ENCODE measurements around the gene TRIM38. TPM values are rescaled to one million over a fixed set of nuclear protein-coding genes. Genes with fewer than 3 reads are reported as not detected.

TRIM38 gene
- total and polyA plus RNA-seq, 2 donors from 2014 or later: 12.2 to 27.9 TPM

GRCh38 chr6:26027491-26028211 is 65.0 kb downstream of the TRIM38 start:
- Histone ChIP-seq H3K27me3 (ENCODE audit: control insufficient read depth, insufficient read depth, low read length) (no peaks in the 10 kb centered on the region), H3K9ac (ENCODE audit: low read length in 3 of 3) (peak overlapping the region in 2 of 3 donors; percentile 86 to 95), H3K4me3 (ENCODE audit: low read length in 3 of 3) (peak overlapping the region; percentile 73 to 98 (median 97)), H3K36me3 (ENCODE audit: control insufficient read depth in 2 of 3, insufficient read depth in 3 of 3, low read length in 3 of 3) (no peaks in the 10 kb centered on the region), H3K9me3 (ENCODE audit: control insufficient read depth in 2 of 3, insufficient read depth in 1 of 3, low read length in 3 of 3) (no peaks in the 10 kb centered on the region), H3K4me1 (ENCODE audit: control insufficient read depth in 2 of 3, insufficient read depth in 2 of 3, low read depth in 1 of 3, low read length in 3 of 3) (peaks cover 7 to 16% (median 14%) of the 10 kb centered on the region in 3 donors), H3K27ac (ENCODE audit: low read depth in 2 of 2, low read length in 2 of 2) (peak overlapping the region; percentile 83 to 92)
- intact Hi-C loops (cut with DNase I): no loop called here
- DNase-seq: no peak
- TF ChIP-seq CTCF (IDR thresholded peaks at IDR 0.05; ENCODE audit: borderline replicate concordance, extremely low read depth, insufficient read depth): no peak
- FAIRE-seq: no peak

GRCh38 chr6:26028212-26028745 is 65.7 kb downstream of the TRIM38 start:
- no peaks in the 10 kb centered on the region for H3K27me3 ChIP-seq (ENCODE audit: control insufficient read depth, insufficient read depth, low read length)
- FAIRE-seq: no peak
- H3K36me3 ChIP-seq (ENCODE audit: control insufficient read depth in 2 of 3, insufficient read depth in 3 of 3, low read length in 3 of 3): no peaks in the 10 kb centered on the region
- no peak overlapping the region for H3K4me3 ChIP-seq (ENCODE audit: low read length in 3 of 3)
- DNase-seq: peak in 1 of 5 donors; percentile 16
- peaks cover 7 to 20% (median 14%) of the 10 kb centered on the region in 3 donors for H3K4me1 ChIP-seq (ENCODE audit: control insufficient read depth in 2 of 3, insufficient read depth in 2 of 3, low read depth in 1 of 3, low read length in 3 of 3)
- intact Hi-C loops (cut with DNase I): no loop called here
- TF ChIP-seq CTCF (IDR thresholded peaks at IDR 0.05; ENCODE audit: borderline replicate concordance, extremely low read depth, insufficient read depth): no peak
- H3K27ac ChIP-seq (ENCODE audit: low read depth in 2 of 2, low read length in 2 of 2): no peak overlapping the region
- H3K9me3 ChIP-seq (ENCODE audit: control insufficient read depth in 2 of 3, insufficient read depth in 1 of 3, low read length in 3 of 3): no peaks in the 10 kb centered on the region
- H3K9ac ChIP-seq (ENCODE audit: low read length in 3 of 3): no peak overlapping the region

GRCh38 chr6:26028746-26029569 is 66.4 kb downstream of the TRIM38 start:
- no peak overlapping the region for H3K4me3 ChIP-seq (ENCODE audit: low read length in 3 of 3)
- FAIRE-seq (no peak), DNase-seq (peak in 1 of 5 donors; percentile 30)
- no peak overlapping the region for H3K9ac ChIP-seq (ENCODE audit: low read length in 3 of 3)
- no peak for TF ChIP-seq CTCF (IDR thresholded peaks at IDR 0.05; ENCODE audit: borderline replicate concordance, extremely low read depth, insufficient read depth)
- no peaks in the 10 kb centered on the region for H3K27me3 ChIP-seq (ENCODE audit: control insufficient read depth, insufficient read depth, low read length)
- intact Hi-C loops (cut with DNase I): no loop called here
- H3K27ac ChIP-seq (ENCODE audit: low read depth in 2 of 2, low read length in 2 of 2): no peak overlapping the region
- no peaks in the 10 kb centered on the region for H3K36me3 ChIP-seq (ENCODE audit: control insufficient read depth in 2 of 3, insufficient read depth in 3 of 3, low read length in 3 of 3)
- peaks cover 7 to 20% (median 14%) of the 10 kb centered on the region in 3 donors for H3K4me1 ChIP-seq (ENCODE audit: control insufficient read depth in 2 of 3, insufficient read depth in 2 of 3, low read depth in 1 of 3, low read length in 3 of 3)
- no peaks in the 10 kb centered on the region for H3K9me3 ChIP-seq (ENCODE audit: control insufficient read depth in 2 of 3, insufficient read depth in 1 of 3, low read length in 3 of 3)
